ENCODE measurements around the gene RALGPS1. TPM values are rescaled to one million over a fixed set of nuclear protein-coding genes. Genes with fewer than 3 reads are reported as not detected.

Gene RALGPS1
- polyA plus RNA-seq, 3 donors, result 0.60 to 4.6 (median 1.3) TPM

- no peak overlapping the region for H2AFZ ChIP-seq (ENCODE audit: insufficient read depth, low read depth, low read length, poor library complexity, severe bottlenecking)
- H3K27ac ChIP-seq (ENCODE audit: low read depth in 1 of 2, low read length in 2 of 2), result no peak overlapping the region
- 97% methylated on average over 2 of the region's 4 CpGs for WGBS (ENCODE audit: insufficient coverage)
- TF ChIP-seq CTCF (IDR thresholded peaks at IDR 0.05), result no peak
- Mint-ChIP-seq H3K4me1 (no peaks in the 10 kb centered on the region), H3K27me3 (ENCODE audit: low read depth in 3 of 3) (peaks cover 0 to 3% (median 0%) of the 10 kb centered on the region in 3 donors), H3K4me3 (no peak overlapping the region), H3K27ac (no peak overlapping the region), H3K9me3 (no peaks in the 10 kb centered on the region), H3K36me3 (no peaks in the 10 kb centered on the region)
- H3K36me3 ChIP-seq (replicated peaks in 1 of 2; ENCODE audit: control insufficient read depth in 1 of 2, insufficient read depth in 2 of 2, low read length in 2 of 2), result no peaks in the 10 kb centered on the region
- H3K4me2 ChIP-seq (replicated peaks; ENCODE audit: extremely low read depth, low read length, poor library complexity, severe bottlenecking), result no peak overlapping the region
- no peaks in the 10 kb centered on the region for H3K79me2 ChIP-seq (ENCODE audit: insufficient read depth, low read length)
- DNase-seq, result no peak
- H4K20me1 ChIP-seq (ENCODE audit: insufficient read depth, low read length), result no peaks in the 10 kb centered on the region
- no peak overlapping the region for H3K9ac ChIP-seq (ENCODE audit: insufficient read depth, low read length, poor library complexity, severe bottlenecking)
- peaks cover 0 to 2% of the 10 kb centered on the region in 2 donors for H3K4me1 ChIP-seq (ENCODE audit: control insufficient read depth in 1 of 2, insufficient read depth in 2 of 2, low read length in 2 of 2)
- intact Hi-C loops (cut with micrococcal nuclease), result no loop called here
- no peaks in the 10 kb centered on the region for H3K27me3 ChIP-seq (ENCODE audit: control insufficient read depth in 2 of 2, insufficient read depth in 2 of 2, low read length in 2 of 2)
- no peaks in the 10 kb centered on the region for H3K9me3 ChIP-seq (replicated peaks in 1 of 2; ENCODE audit: control insufficient read depth in 1 of 2, insufficient read depth in 1 of 2, low read length in 2 of 2)
- H3K4me3 ChIP-seq (replicated peaks in 1 of 3; ENCODE audit: low read depth in 2 of 3, low read length in 3 of 3), result no peak overlapping the region
Observed at GRCh38 chr9:127035948-127036347, 121.4 kb downstream of the RALGPS1 start.

GRCh38 chr9:127036437-127036836, 121.9 kb downstream of the RALGPS1 start:
- H2AFZ ChIP-seq (ENCODE audit: insufficient read depth, low read depth, low read length, poor library complexity, severe bottlenecking), result no peak overlapping the region
- no peak overlapping the region for H3K27ac Mint-ChIP-seq
- H3K4me3 Mint-ChIP-seq, result no peak overlapping the region

More at GRCh38 chr9:127036437-127036836, 121.9 kb downstream of the RALGPS1 start:
- Mint-ChIP-seq H3K36me3 (no peaks in the 10 kb centered on the region), H3K9me3 (no peaks in the 10 kb centered on the region), H3K4me1 (no peaks in the 10 kb centered on the region), H3K27me3 (ENCODE audit: low read depth in 3 of 3) (peaks cover 0 to 3% (median 0%) of the 10 kb centered on the region in 3 donors)
- no CpG with 5 or more reads among the region's 2 CpGs for WGBS (ENCODE audit: insufficient coverage)
- intact Hi-C loops (cut with micrococcal nuclease), result no loop called here
- Histone ChIP-seq H3K36me3 (replicated peaks in 1 of 2; ENCODE audit: control insufficient read depth in 1 of 2, insufficient read depth in 2 of 2, low read length in 2 of 2) (no peaks in the 10 kb centered on the region), H3K4me1 (ENCODE audit: control insufficient read depth in 1 of 2, insufficient read depth in 2 of 2, low read length in 2 of 2) (peaks cover 0 to 2% of the 10 kb centered on the region in 2 donors), H3K27me3 (ENCODE audit: control insufficient read depth in 2 of 2, insufficient read depth in 2 of 2, low read length in 2 of 2) (no peaks in the 10 kb centered on the region), H3K4me3 (replicated peaks in 1 of 3; ENCODE audit: low read depth in 2 of 3, low read length in 3 of 3) (no peak overlapping the region), H3K9ac (ENCODE audit: insufficient read depth, low read length, poor library complexity, severe bottlenecking) (no peak overlapping the region), H3K4me2 (replicated peaks; ENCODE audit: extremely low read depth, low read length, poor library complexity, severe bottlenecking) (no peak overlapping the region), H3K27ac (ENCODE audit: low read depth in 1 of 2, low read length in 2 of 2) (no peak overlapping the region), H3K9me3 (replicated peaks in 1 of 2; ENCODE audit: control insufficient read depth in 1 of 2, insufficient read depth in 1 of 2, low read length in 2 of 2) (no peaks in the 10 kb centered on the region), H3K79me2 (ENCODE audit: insufficient read depth, low read length) (no peaks in the 10 kb centered on the region), H4K20me1 (ENCODE audit: insufficient read depth, low read length) (no peaks in the 10 kb centered on the region)
- TF ChIP-seq CTCF (IDR thresholded peaks at IDR 0.05), result no peak
- DNase-seq, result no peak

Measured in CD14-positive monocyte (primary cell).